GM21529 (cell line): Measurements from ENCODE around the gene G6PC3.

ENCODE experiments used
- ATAC-seq: cut with Tn5 transposase; IDR thresholded peaks from one replicate; pipeline ENCODE4 v1.9.1; 2021; ENCODE audit not compliant: unreplicated experiment

Gene G6PC3

DNA sequence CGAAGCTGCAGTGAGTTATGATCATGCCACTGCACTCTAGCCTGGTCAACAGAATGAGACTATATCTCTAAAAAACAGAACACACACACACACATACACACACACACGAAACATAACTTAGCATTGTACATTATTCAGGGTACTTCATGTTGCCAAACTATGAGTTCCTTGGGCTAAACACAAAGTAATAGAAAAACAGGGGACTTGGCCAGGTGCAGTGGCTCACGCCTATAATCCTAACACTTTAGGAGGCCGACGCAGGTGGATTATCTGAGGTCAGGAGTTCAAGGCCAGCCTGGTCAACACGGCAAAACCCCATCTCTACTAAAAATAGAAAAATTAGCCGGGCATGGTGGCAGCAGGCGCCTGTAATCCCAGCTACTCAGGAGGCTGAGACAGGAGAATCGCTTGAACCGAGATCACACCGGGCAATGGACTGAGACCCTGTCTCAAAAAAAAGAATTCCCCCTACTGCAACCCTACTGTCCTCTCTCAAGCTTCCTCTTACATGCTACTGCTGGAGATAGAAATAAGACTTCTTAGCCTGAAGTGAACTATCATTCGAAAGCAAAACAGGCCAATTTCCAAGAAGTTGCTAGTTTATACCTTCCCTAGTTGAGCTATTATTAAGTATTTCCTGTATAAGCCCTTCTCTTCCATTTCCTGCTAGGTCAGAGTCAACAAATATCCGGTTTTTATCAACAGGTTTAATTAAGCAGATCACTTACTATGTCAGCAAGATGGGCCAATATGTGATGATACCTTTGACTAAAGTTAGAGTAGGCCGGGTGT is 11.2 kb upstream of the G6PC3 start:
- no peak for ATAC-seq

DNA sequence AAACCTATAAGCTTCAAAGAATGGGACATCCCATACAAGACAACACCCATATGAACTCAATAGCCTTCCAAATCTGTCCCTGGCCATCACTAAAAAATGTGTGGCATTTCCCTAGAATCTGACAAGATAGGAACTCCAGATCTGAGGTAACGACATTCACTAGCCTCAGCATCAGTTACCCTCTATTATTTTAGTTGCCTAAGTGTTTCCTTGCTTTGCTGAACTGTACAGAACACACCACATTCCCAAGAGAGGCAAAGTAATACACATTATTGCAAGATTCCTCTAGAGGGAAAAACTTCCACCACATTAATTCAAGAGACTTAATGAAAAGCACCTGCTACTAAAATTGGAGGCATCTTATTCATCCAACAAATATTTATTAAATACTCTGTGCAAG is 9.1 kb upstream of the G6PC3 start:
- ATAC-seq: no peak

DNA sequence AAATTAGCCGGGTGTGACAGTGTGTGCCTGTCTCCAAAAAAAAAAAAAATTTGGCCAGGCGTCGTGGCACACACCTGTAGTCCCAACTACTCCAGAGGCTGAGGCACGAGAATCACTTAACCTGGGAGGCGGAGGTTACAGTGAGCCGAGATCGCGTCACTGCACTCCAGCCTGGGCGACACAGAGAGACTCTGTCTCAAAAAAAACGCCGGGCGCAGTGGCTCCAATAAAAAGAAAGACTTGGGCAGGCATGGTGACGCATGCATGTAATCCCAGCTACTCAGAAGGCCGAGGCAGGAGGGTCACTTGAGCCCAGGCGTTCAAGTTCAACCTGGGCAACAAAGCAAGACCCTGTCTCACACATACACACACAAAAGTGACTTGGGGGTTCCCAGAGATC is 7.7 kb upstream of the G6PC3 start:
- ATAC-seq: no peak

DNA sequence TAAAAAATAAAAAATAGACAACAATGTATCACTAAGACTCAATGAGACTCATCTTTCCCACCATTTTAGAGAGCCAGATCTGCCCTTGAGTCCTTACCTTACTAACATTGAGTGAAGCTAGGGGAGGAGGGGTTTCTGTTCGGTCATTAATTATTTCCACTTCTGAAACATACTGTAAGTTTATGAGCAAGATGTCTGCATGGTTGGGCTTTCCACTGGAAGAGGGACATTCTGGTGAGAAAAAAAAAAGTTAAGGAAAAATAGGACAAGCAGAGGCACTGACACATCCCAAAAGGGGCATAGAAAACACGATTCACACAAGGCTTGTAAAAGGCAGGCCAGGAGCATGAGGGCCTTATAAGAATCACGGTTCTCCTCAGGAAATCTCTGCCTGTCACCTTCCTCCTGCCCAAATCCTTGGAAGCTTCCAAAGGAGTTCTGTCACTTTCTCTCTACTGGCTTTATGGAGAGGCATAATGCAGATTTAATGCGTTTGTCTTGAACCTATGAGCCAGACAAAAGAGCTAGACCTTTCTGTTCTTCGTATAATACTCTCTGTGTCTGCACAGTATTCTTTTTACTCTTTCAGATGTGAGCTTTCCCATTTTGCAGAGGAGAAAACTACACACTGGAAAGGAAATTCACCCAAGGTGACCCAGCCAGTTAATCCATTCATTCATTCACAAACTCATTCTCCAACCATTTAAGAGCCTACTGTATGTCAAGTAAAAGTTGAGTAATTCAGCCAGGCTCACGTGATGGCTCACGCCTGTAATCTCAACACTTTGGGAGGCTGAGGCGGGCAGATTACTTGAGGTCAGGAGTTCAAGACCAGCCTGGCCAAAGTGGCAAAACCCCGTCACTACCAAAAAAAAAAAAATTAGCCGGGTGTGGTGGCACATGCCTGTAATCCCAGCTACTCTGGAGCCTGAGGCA is 6.6 kb upstream of the G6PC3 start:
- ATAC-seq: no peak

DNA sequence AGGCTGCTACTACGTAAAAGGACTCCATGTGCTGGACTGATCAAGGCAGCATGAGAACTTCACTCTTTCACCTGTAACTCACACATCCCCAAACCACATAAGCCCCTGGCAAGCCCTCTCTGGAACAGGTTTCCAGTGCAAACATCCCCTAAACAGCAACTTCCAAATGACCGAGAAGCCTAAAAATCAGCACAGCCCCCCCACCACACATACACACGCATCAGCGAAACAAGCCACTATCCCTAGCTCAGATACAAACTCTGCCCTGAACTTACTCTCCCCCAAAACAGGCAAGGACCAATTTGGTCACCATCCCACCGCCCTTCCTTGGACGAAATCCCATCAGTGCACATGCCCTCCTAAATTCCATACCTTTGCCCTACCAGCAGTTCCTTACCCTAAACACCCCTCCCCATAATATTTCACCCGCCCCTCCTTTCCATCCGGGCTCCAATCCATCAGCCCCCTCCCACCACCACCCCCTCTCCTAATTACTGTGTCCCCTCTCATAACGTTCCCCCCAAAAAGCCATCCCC is 4.8 kb upstream of the G6PC3 start:
- ATAC-seq: no peak

DNA sequence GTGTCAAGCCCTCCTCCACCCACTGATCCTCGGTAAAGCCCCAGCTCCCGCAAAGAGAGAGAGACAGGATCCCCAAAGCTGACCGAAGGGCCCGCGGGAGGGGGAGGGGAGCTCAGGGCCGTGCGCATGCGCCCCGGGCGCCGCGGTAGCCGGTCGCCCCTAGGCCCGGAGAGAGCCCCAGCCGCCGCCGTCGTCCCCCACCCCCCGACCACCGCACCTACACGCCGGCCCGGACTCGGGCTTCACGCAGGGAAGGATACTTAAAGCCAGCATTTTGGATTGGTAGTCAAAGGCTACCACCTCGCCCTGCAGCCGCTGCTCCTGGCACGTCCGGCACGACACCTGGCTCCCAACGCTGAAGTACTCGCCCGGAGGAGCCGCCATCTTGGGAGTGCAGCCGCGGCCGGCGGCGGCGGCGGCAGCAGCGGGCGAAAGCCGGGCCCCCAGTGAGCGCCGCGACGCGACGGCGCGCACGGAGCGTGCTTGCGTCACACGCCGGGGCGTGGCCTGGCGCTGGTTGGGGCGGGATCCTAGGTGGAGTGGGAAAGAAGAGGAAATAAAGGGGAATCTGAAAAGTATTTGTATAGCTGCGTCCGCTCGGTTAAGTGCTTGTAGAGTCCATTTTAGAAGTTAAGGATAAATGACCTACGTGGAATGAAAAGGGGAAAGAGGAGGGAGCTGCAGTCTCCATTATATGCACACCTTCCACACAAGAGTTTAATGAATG is 4.2 kb upstream of the G6PC3 start, which contains the start of gene LSM12:
TSS of gene LSM12 (minus strand) at position 468 of the 727 bp plus-strand sequence. CDS start at position 384, 84 bp downstream.
- ATAC-seq: peak; percentile 49

DNA sequence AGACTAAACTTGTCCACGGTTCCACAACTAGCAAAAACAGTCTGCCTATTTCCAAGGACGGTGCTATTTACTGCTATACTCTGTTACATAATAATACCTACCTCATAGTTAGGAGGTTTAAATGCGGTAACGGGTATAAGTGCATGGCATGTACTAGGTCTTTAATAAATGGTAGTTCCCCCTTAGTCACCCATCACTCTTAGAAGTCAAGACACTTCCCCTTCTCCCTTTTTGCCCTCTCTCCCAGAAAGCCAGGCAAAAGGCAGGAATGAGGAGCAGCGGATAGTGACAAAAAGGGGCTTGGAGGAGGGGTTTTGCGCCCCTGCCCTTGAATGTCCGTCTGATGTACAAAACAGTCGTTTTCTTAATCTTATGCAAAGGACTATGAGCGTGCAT is 3.0 kb upstream of the G6PC3 start:
- no peak for ATAC-seq

DNA sequence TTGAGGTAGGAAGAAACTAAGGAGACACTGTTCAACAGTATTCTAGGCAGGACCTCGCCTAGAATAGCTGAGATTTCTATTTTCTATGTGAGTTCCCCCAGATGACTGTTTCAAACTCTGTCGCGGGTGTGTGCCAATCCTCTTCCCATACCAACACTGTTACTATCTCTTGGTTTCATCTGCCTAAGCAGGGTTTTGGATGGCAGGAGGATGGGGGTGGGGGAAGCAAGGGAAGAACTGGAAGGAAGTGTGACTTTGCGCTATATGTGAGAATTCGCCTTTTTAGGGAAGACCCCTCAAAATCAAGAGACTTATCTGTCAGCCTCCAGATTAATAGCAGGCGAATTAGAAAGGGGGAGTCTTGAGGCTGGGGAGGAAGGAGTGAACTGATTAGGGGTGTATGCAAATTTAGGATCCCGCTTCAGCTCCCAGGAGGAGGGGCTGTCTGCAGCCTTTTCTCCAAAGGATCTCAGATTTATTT is 521 bp upstream of the G6PC3 start:
- ATAC-seq: peak; percentile 10

DNA sequence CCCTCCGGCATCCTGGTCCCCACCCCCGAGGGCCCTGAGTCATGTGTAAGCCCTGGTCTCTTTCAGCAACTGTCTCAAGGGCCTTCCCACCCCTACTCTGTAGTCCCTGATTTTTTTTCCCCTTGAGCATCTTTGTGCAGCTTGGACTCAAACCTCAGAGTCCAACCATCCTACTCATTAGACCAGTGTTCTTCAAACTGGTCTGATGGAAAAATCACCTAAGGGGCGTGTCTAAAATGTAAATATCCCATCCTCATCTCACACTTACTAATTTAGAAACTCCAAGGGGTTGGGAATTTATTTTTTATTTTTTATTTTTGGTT is 624 bp downstream of the G6PC3 start:
- no peak for ATAC-seq

DNA sequence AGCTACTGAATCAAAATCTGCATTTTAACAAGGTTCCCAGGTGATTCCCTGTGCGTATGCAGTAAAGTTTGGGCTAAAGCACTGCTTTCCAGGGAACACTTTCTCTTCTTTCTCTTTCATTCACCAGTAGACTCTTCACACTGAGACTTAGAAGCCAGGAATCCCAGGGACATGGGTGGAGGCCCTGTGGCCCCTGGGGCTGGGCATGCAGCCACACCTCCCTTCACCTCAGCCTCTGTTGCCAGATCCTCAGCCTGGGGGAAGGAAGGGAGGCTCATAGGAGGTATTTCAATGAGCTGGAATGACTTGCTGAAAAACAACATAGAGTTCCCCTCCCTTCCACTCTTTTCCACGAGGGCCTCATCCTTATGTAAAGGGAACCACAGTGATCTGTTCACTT is 1.2 kb downstream of the G6PC3 start:
- no peak for ATAC-seq

DNA sequence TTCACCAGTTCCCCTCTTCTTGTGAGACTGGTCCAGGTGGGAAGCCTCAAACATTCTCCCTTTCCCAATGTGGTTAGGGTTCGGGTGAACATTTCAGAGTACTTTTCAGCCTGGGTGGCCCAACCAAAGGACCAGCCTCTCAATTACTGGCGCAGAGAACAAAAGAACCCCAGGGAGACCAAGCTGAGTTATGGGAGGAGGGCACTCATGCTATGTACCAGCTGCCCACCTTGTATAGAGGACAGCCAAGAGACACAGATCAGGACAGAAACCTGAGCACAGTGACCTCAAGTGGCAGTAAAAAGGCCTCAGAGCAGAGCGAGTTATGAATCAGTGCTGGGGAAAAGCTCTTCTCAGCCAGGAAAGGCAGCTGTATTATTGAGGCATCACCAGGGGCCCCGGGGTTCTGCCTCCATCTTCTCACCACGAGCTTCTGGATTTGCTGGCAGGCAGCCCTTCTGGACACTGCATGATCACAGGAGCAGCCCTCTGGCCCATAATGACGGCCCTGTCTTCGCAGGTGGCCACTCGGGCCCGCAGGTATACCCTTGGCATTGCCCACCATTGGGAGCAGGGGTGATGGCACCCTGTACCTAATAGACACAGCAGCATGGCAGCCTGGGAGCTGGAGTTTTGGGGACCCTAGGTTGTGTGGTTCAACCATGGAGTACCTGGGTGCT is 3.8 kb downstream of the G6PC3 start:
- ATAC-seq: no peak

DNA sequence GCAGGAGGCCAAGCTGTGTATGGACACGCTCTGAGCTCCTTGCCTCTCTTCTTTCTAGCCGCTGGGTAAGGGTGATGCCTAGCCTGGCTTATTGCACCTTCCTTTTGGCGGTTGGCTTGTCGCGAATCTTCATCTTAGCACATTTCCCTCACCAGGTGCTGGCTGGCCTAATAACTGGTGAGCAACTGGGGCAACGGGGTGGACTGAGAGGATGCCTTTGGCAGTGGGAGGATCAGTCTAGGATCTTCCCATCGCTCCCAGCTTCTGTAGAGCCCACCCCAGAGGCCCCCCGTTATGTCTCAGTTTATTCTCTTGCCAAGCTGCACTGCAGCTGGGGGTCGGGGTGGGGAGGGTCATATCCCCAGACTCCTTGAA is 4.4 kb downstream of the G6PC3 start:
- ATAC-seq: no peak

DNA sequence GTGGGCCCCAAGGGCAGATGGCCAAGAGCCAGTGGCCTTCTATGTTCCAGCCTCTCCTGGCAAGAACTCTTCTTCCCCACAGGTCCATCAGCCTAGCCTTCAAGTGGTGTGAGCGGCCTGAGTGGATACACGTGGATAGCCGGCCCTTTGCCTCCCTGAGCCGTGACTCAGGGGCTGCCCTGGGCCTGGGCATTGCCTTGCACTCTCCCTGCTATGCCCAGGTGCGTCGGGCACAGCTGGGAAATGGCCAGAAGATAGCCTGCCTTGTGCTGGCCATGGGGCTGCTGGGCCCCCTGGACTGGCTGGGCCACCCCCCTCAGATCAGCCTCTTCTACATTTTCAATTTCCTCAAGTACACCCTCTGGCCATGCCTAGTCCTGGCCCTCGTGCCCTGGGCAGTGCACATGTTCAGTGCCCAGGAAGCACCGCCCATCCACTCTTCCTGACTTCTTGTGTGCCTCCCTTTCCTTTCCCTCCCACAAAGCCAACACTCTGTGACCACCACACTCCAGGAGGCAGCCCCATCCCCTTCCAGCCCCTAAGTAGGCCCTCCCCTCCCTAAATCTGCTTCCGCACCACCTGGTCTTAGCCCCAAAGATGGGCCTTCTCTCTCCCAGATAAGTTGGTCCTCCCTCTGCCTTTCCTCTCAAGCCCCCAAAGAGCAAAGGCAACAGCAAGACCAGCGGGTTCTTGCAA is 5.2 kb downstream of the G6PC3 start:
- no peak for ATAC-seq

DNA sequence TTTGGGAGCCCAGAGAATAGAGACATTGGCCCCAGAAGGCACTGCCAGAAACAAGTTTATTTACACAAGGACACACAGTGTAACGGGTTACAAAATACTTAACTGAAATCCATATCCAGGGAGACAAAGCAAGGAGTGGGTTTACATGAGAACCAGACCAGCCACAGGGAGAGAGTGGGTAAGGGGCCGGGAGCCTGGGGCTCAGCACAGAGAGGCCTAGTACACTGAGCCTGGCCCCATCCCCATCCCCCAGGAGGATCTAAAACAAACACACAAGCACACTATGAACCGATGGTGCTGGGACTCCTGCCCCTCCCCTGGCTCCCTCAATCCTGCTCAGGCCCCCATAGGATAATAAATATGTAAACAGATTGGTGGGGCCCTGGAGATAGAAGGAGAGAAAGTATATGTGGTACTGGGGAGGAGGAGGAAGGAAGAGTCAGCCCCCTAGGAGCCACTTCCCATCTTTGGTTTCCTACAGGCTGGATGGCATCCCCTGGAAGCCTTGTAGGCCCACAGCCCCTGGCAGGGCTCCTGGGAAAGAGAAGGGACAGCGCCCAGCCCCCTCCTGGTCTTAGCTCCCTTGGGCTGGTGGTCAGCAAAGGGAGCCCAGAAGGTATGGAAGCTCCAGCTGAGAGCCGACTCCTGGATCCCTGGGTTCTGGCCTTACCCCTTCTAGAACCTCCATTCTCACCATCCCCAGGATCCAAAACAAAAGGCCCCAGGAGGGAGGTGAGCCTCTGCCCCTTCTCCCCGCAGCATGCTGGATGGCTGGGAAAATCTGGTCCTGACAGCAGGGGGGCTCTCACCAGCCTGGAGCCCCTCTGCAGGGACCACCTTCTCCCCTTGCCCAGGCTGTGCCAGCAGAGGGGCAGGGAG is 6.4 kb downstream of the G6PC3 start:
- ATAC-seq: no peak

DNA sequence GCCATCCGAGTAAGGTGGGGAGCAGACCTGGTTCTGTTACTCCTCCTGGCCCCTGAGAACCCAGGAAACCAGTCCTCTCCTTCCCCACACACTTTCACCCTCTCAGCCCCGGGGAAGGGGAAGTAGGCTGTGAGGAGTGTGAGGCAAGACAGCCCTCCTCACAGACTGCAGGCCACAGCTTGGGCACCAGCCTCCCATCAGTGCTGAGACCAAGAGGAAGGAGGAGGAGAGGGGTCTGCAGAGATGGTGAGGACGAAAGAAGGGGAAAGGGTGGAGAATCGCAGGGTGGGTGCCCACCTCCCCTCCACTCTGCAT is 7.0 kb downstream of the G6PC3 start:
- ATAC-seq: no peak

DNA sequence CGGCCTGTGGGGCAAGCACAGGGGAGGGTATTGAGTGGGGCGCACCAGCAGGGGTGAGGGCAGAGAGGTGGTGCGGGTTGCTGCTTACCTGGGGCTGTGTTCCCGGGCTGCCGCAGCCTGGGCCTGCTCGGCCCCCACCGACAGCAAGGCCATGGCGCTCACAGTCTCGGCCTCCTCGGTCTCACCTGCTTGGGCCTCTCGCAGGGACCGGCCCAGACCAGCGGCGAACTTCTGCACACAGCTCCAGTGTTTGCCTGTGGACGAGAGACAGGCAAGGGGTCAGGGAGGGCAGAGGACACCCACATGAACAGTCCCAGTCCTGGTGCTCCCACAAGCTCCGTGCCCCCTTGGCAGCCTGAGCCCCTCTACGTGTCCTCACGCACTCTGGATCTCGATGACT is 7.9 kb downstream of the G6PC3 start:
- no peak for ATAC-seq

DNA sequence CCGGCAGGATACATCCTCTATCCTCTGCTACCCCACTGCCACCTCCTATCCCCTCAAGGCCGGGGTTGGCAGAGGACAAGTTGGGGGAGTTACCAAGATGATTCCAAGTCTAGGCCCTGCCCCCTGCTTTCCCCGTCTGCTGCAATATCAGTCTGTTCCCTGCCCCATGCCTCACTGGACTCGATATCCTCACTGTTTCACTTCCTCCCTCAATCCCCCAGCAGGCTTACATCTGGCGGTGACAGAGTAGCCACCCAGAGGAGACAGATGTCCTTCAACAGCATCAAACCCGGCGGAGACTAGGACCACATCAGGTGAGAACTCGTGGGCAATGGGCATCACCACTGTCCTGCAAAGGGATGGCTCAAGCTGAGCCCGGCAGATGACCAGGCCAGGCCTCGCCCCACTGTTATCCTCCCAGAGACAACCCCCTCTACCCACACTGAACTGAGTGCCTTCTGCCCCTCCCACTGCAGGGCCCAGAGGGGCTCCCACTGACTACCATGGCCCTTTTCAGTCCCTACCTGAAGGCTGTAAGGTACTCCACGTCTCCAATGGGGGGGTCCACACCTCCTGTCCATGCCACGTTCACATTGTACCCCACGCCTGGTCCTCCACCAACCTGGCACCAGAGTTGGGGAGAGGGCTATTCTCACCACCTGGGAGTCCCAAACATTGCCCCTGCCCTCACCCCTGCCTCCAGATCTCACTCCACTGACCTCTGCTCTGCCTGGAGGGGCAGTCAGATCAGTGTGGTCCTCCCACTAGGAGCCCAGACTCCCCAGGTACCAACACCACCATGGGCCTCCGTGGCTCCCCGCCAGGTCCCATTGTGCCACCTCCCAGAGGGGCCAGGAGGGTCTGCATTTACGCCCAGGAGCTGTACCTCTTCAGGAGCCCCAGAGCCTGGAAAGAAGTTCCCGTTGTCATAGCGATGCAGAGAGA is 9.6 kb downstream of the G6PC3 start:
- no peak for ATAC-seq

DNA sequence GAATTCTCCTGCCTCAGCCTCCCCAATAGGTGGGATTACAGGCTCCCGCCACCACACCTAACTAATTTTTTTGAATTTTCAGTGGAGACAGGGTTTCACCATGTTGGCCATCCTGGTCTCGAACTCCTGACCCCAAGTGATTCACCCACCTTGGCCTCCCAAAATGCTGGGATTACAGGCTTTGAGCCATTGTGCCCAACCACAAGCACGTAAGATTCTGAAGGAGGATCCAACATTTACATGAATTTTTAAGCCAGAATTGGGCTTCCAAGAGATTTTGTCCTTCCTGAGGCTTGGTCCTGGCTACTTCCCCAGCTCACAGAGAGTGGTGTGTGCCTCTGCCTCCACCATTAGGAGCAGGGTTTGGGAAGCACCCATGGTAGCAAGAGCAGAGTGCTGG is 11.1 kb downstream of the G6PC3 start:
- ATAC-seq: no peak
